Lung (tissue), 16 donors: ENCODE measurements around the gene SEC61A1. TPM values are rescaled to one million over a fixed set of nuclear protein-coding genes. Genes with fewer than 3 reads are reported as not detected.

Source experiments
- ATAC-seq: fragments of 200-7000 bp; cut with Tn5 transposase; one replicate; pipeline ENCODE4 v1.9.1; 2020; ENCODE audit warnings: moderate number of reproducible peaks; ENCODE audit not compliant: insufficient read depth, low FRiP score
- DNase-seq, 3 donors: peaks; one replicate each; pipeline ENCODE4 v3.0.0-alpha.2; 2013 to 2017
- H3K27ac ChIP-seq, 2 donors: one replicate each; pipeline ENCODE4 v1.5.1; 2013; ENCODE audit warnings: mild to moderate bottlenecking in 2 of 2, moderate library complexity in 2 of 2, control low read depth in 1 of 2, inconsistent platforms in 1 of 2, low read depth in 1 of 2, low read length in 1 of 2
- H3K27me3 ChIP-seq, 3 donors: one replicate each; pipeline ENCODE4 v1.5.1; 2013; ENCODE audit warnings: low read length in 2 of 3; ENCODE audit not compliant: control insufficient read depth in 3 of 3, insufficient read depth in 3 of 3
- H3K36me3 ChIP-seq, 4 donors: one replicate each; pipeline ENCODE4 v1.5.1; 2013; ENCODE audit warnings: low read length in 4 of 4, mild to moderate bottlenecking in 1 of 4, moderate library complexity in 1 of 4; ENCODE audit not compliant: control insufficient read depth in 4 of 4, insufficient read depth in 4 of 4
- H3K4me1 ChIP-seq, 5 donors: one replicate each; pipeline ENCODE4 v1.5.1; 2013; ENCODE audit warnings: low read length in 5 of 5, mild to moderate bottlenecking in 2 of 5, moderate library complexity in 1 of 5; ENCODE audit not compliant: control insufficient read depth in 5 of 5, insufficient read depth in 5 of 5
- H3K4me3 ChIP-seq: one replicate; pipeline ENCODE4 v1.5.1; 2013; ENCODE audit warnings: mild to moderate bottlenecking, control low read depth, moderate library complexity
- H3K9ac ChIP-seq, 2 donors: one replicate each; pipeline ENCODE4 v1.5.1; 2013; ENCODE audit warnings: low read length in 2 of 2, control low read depth in 1 of 2; ENCODE audit not compliant: insufficient read depth in 1 of 2
- H3K9me3 ChIP-seq, 4 donors: one replicate each; pipeline ENCODE4 v1.5.1; 2013; ENCODE audit warnings: low read length in 3 of 4, mild to moderate bottlenecking in 1 of 4, moderate library complexity in 1 of 4; ENCODE audit not compliant: control insufficient read depth in 4 of 4, insufficient read depth in 3 of 4
- whole genome bisulfite sequencing, 2 donors: extraction: QIAGEN DNeasy Blood & Tissue Kit; methylation state at CpG; one replicate each; pipeline ENCODE4 v1.1.7; 2013; 5-methylcytosine and 5-hydroxymethylcytosine counted together
- long read RNA-seq, 5 donors: transcript quantifications; one replicate each; lab custom pipeline, GENCODE V29; 2026
- polyA plus RNA-seq, 2 donors: library from polyadenylated mRNA; stranded (reverse); fragments of 200-250 nt; gene quantifications; one replicate each; pipeline ENCODE4 v1.2.1, GENCODE V29; 2013
- total RNA-seq, 2 donors: library from RNA; depleted of rRNA in 1 of 2; stranded (reverse); fragments of >200 nt in 1 of 2; gene quantifications; one replicate each; pipeline ENCODE4 v1.2.1, GENCODE V29; 2014 to 2021
- TF ChIP-seq, protein P1 (sequence below): IDR thresholded peaks from 2 replicates; pipeline ENCODE4 v1.5.1; 2012; ENCODE audit warnings: mild to moderate bottlenecking; ENCODE audit errors: control extremely low read depth, extremely low read depth
- donor health status: control.
- donor health status: control.
- donor health status: Bipolar disorder and iron deficiency.
- donor health status: healthy.
- donor health status: DM: yes; HTN: yes; CAD: no.

Gene SEC61A1
- total RNA-seq: 100 to 1,000 TPM; 137 to 270 TPM
- polyA plus RNA-seq: 100 to 1,000 TPM; 139 to 207 TPM
- long read RNA-seq, donor 1, transcript SEC61A1-201 (12 exons, 3,635 nt): major isoform, 51 of 126 reads
- long read RNA-seq, donor 1, partial matches to known transcripts: 74 of 126 reads
- long read RNA-seq, donor 1, other reads (novel, unspliced or antisense): 0 of 126 reads
- long read RNA-seq, donor 2, transcript SEC61A1-201 (12 exons, 3,635 nt): major isoform, 8 of 20 reads
- long read RNA-seq, donor 2, partial matches to known transcripts: 11 of 20 reads
- long read RNA-seq, donor 2, other reads (novel, unspliced or antisense): 0 of 20 reads
- long read RNA-seq, donor 3, transcript SEC61A1-201 (12 exons, 3,635 nt): major isoform, 15 of 36 reads
- long read RNA-seq, donor 3, partial matches to known transcripts: 21 of 36 reads
- long read RNA-seq, donor 3, other reads (novel, unspliced or antisense): 0 of 36 reads
- long read RNA-seq, donor 4, transcript SEC61A1-201 (12 exons, 3,635 nt): major isoform, 8 of 35 reads
- long read RNA-seq, donor 4, partial matches to known transcripts: 26 of 35 reads
- long read RNA-seq, donor 4, other reads (novel, unspliced or antisense): 0 of 35 reads
- long read RNA-seq, donor 5, transcript SEC61A1-201 (12 exons, 3,635 nt): major isoform, 43 of 203 reads
- long read RNA-seq, donor 5, partial matches to known transcripts: 160 of 203 reads
- long read RNA-seq, donor 5, other reads (novel, unspliced or antisense): 0 of 203 reads

DNA sequence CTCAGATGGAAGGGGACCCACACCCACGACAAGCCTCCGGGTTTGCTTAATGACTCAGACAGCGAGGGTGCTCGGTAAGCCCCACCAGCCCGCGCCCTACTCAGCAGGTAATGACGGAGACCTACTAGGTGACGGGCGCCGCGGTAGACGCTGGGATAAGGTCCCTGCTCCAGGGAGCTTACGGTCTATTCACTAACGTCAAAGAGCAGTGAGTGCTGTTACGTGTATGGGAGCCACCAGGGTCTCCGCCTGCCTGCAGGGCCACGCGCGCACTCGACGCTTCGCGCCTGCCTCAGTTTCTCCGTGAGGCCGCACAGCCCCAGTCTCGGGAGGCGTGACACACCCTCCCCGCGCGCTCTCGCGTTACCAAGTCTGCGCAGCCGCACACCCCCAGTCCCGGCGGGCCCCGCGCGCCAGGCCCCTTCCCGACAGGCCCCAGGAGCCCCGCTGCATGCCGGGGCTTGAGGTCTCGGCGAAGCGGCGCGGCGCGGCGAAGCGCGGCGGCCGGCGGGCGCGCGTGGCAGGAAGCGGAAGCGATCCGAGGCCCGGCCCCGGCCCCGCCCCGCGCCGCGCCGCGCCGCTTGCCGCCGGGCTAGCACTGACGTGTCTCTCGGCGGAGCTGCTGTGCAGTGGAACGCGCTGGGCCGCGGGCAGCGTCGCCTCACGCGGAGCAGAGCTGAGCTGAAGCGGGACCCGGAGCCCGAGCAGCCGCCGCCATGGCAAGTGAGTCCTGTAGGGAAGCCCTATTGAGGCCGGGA lies at the start of gene SEC61A1:
Gene SEC61A1, plus strand, starts transcription at position 601 of the 758 bp plus-strand sequence. Its CDS starts 116 bp downstream, at position 717.
- TF ChIP-seq, protein P1, sequence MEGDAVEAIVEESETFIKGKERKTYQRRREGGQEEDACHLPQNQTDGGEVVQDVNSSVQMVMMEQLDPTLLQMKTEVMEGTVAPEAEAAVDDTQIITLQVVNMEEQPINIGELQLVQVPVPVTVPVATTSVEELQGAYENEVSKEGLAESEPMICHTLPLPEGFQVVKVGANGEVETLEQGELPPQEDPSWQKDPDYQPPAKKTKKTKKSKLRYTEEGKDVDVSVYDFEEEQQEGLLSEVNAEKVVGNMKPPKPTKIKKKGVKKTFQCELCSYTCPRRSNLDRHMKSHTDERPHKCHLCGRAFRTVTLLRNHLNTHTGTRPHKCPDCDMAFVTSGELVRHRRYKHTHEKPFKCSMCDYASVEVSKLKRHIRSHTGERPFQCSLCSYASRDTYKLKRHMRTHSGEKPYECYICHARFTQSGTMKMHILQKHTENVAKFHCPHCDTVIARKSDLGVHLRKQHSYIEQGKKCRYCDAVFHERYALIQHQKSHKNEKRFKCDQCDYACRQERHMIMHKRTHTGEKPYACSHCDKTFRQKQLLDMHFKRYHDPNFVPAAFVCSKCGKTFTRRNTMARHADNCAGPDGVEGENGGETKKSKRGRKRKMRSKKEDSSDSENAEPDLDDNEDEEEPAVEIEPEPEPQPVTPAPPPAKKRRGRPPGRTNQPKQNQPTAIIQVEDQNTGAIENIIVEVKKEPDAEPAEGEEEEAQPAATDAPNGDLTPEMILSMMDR: no peak
- Histone ChIP-seq H3K4me3 (peak within 1 kb of the TSS; percentile 97), H3K9ac (peak within 1 kb of the TSS; percentile 90 to 98), H3K9me3 (no peaks in the 10 kb centered on the region), H3K27ac (peak within 1 kb of the TSS; percentile 97 to 99), H3K27me3 (peaks cover 0 to under 1% (median 0%) of the 10 kb centered on the region in 3 donors), H3K4me1 (peaks cover 6 to 31% (median 17%) of the 10 kb centered on the region in 5 donors), H3K36me3 (peaks cover 3 to 25% (median 11%) of the 10 kb centered on the region in 4 donors)
- ATAC-seq (peak; percentile 96), DNase-seq (peak; percentile 96 to 97 (median 96))
- WGBS, 2 donors: 0% methylated on average over 88 to 90 of the region's 90 CpGs

GRCh38 chr3:128004661-128005060 lies 47.6 kb upstream of the SEC61A1 start:
- 82 to 92% methylated on average over 8 of the region's 8 CpGs for WGBS, 2 donors
- H3K27ac ChIP-seq: no peak overlapping the region
- no peak overlapping the region for H3K9ac ChIP-seq
- peak in 2 of 3 donors; percentile 26 to 29 for DNase-seq
- no peak overlapping the region for H3K4me3 ChIP-seq
- TF ChIP-seq, protein P1: no peak
- no peaks in the 10 kb centered on the region for H3K36me3 ChIP-seq
- H3K27me3 ChIP-seq: peaks cover 0 to 10% (median 7%) of the 10 kb centered on the region in 3 donors
- H3K4me1 ChIP-seq: peaks cover 0 to 6% (median 0%) of the 10 kb centered on the region in 5 donors
- no peak for ATAC-seq
- peaks cover 0 to 9% (median 0%) of the 10 kb centered on the region in 4 donors for H3K9me3 ChIP-seq

- TF ChIP-seq, protein P1: no peak
- Histone ChIP-seq H3K4me1 (peaks cover 0 to 9% (median 1%) of the 10 kb centered on the region in 5 donors), H3K9ac (no peak overlapping the region), H3K36me3 (no peaks in the 10 kb centered on the region), H3K27me3 (peaks cover 0 to 7% (median 6%) of the 10 kb centered on the region in 3 donors), H3K4me3 (no peak overlapping the region), H3K27ac (no peak overlapping the region), H3K9me3 (peaks cover 0 to 7% (median 0%) of the 10 kb centered on the region in 4 donors)
- ATAC-seq: no peak
- WGBS, 2 donors: 57 to 61% methylated on average over 30 of the region's 30 CpGs
- DNase-seq: no peak
These were observed 45.9 kb upstream of the SEC61A1 start for GRCh38 chr3:128006061-128007032.
